HG03039 (cell line): ENCODE measurements around the gene SPATA25.

ENCODE experiments used
- ATAC-seq: cut with Tn5 transposase; IDR thresholded peaks from one replicate; pipeline ENCODE4 v1.9.1; 2021; ENCODE audit warnings: mild to moderate bottlenecking, moderate library complexity; ENCODE audit not compliant: unreplicated experiment

Gene SPATA25

GRCh38 chr20:45841407-45842129, 45.9 kb downstream of the SPATA25 start:
- no peak for ATAC-seq

GRCh38 chr20:45840700-45841198, 46.7 kb downstream of the SPATA25 start:
- no peak for ATAC-seq

GRCh38 chr20:45836841-45837240, 50.6 kb downstream of the SPATA25 start:
- ATAC-seq: no peak
